BLaER1 (cell line): ENCODE measurements around the gene GABBR2.
A peak's percentile ranks its signal among the peaks of the same experiment; 100 is the strongest.

ENCODE experiments used
- H3K27ac ChIP-seq: shearing (Covaris generic); formaldehyde crosslinking; 2 replicates; pipeline ENCODE4 v1.8.1; 2022
- H3K27me3 ChIP-seq: shearing (Covaris generic); formaldehyde crosslinking; 2 replicates; pipeline ENCODE4 v1.8.1; 2022
- H3K36me3 ChIP-seq: shearing (Covaris generic); formaldehyde crosslinking; 2 replicates; pipeline ENCODE4 v1.8.1; 2022
- H3K4me1 ChIP-seq: shearing (Covaris generic); formaldehyde crosslinking; 2 replicates; pipeline ENCODE4 v1.8.1; 2022
- H3K4me2 ChIP-seq: shearing (Covaris generic); formaldehyde crosslinking; 2 replicates; pipeline ENCODE4 v1.8.1; 2022
- H3K4me3 ChIP-seq: shearing (Covaris generic); formaldehyde crosslinking; 2 replicates; pipeline ENCODE4 v1.8.1; 2022
- H3K9ac ChIP-seq: shearing (Covaris generic); formaldehyde crosslinking; 2 replicates; pipeline ENCODE4 v1.8.1; 2022
- H3K9me3 ChIP-seq: shearing (Covaris generic); formaldehyde crosslinking; 2 replicates; pipeline ENCODE4 v1.8.1; 2022
- H4K20me1 ChIP-seq: shearing (Covaris generic); formaldehyde crosslinking; 2 replicates; pipeline ENCODE4 v1.8.1; 2022
- Cebpa-rat ChIP-seq: shearing (Covaris generic); IDR thresholded peaks from 2 replicates; pipeline ENCODE4 v1.8.1; 2022

The GABBR2 gene

GRCh38 chr9:98707166-98708102, 1.3 kb downstream of the GABBR2 start:
- no peaks in the 10 kb centered on the region for H3K36me3 ChIP-seq
- H3K4me2 ChIP-seq, result peak overlapping the region; percentile 97
- peaks cover 3% of the 10 kb centered on the region; the same call in 1 of the 2 replicates for H3K9me3 ChIP-seq
- H3K4me1 ChIP-seq, result peaks cover 24% of the 10 kb centered on the region
- peaks cover 62% of the 10 kb centered on the region for H3K27me3 ChIP-seq
- H4K20me1 ChIP-seq, result peaks cover 21% of the 10 kb centered on the region; the same call in 1 of the 2 replicates
- H3K27ac ChIP-seq, result no peak overlapping the region
- no peak overlapping the region for H3K9ac ChIP-seq
- H3K4me3 ChIP-seq, result peak overlapping the region; percentile 58
- no peak for TF ChIP-seq Cebpa-rat

- Histone ChIP-seq H3K27ac (no peak overlapping the region), H3K4me2 (peak overlapping the region; percentile 97), H3K9ac (no peak overlapping the region), H3K4me3 (peak overlapping the region; percentile 58), H4K20me1 (peaks cover 21% of the 10 kb centered on the region; the same call in 1 of the 2 replicates), H3K9me3 (peaks cover 3% of the 10 kb centered on the region; the same call in 1 of the 2 replicates), H3K4me1 (peaks cover 24% of the 10 kb centered on the region), H3K27me3 (peaks cover 61% of the 10 kb centered on the region), H3K36me3 (no peaks in the 10 kb centered on the region)
- TF ChIP-seq Cebpa-rat, result no peak
These were observed 2.0 kb downstream of the GABBR2 start for GRCh38 chr9:98706651-98707165.

GRCh38 chr9:98702835-98703380, 5.8 kb downstream of the GABBR2 start:
- Histone ChIP-seq H4K20me1 (peaks cover 13% of the 10 kb centered on the region; the same call in 1 of the 2 replicates), H3K4me2 (no peak overlapping the region), H3K36me3 (no peaks in the 10 kb centered on the region)

GRCh38 chr9:98702340-98702739, 6.4 kb downstream of the GABBR2 start:
- TF ChIP-seq Cebpa-rat, result no peak

More at GRCh38 chr9:98702835-98703380, 5.8 kb downstream of the GABBR2 start:
- no peak overlapping the region for H3K27ac ChIP-seq
- TF ChIP-seq Cebpa-rat, result no peak
- H3K9ac ChIP-seq, result no peak overlapping the region
- H3K4me1 ChIP-seq, result peaks cover 18% of the 10 kb centered on the region
- no peaks in the 10 kb centered on the region for H3K9me3 ChIP-seq
- no peak overlapping the region for H3K4me3 ChIP-seq
- H3K27me3 ChIP-seq, result peaks cover 24% of the 10 kb centered on the region

GRCh38 chr9:98701576-98701975, 7.2 kb downstream of the GABBR2 start:
- Histone ChIP-seq H3K4me2 (no peak overlapping the region), H3K9me3 (no peaks in the 10 kb centered on the region)
- no peak for TF ChIP-seq Cebpa-rat

More at GRCh38 chr9:98702340-98702739, 6.4 kb downstream of the GABBR2 start:
- Histone ChIP-seq H3K4me3 (no peak overlapping the region), H3K27me3 (peaks cover 19% of the 10 kb centered on the region), H3K27ac (no peak overlapping the region), H3K9ac (no peak overlapping the region), H3K9me3 (no peaks in the 10 kb centered on the region), H3K4me2 (no peak overlapping the region), H3K36me3 (no peaks in the 10 kb centered on the region), H4K20me1 (peaks cover 7% of the 10 kb centered on the region; the same call in 1 of the 2 replicates), H3K4me1 (peaks cover 12% of the 10 kb centered on the region)

GRCh38 chr9:98700801-98701200, 7.9 kb downstream of the GABBR2 start:
- Histone ChIP-seq H3K4me3 (no peak overlapping the region), H4K20me1 (no peaks in the 10 kb centered on the region), H3K4me2 (no peak overlapping the region), H3K9me3 (no peaks in the 10 kb centered on the region), H3K36me3 (no peaks in the 10 kb centered on the region), H3K27me3 (peaks cover 3% of the 10 kb centered on the region; the same call in 1 of the 2 replicates), H3K4me1 (no peaks in the 10 kb centered on the region), H3K27ac (no peak overlapping the region), H3K9ac (no peak overlapping the region)
- no peak for TF ChIP-seq Cebpa-rat

More at GRCh38 chr9:98701576-98701975, 7.2 kb downstream of the GABBR2 start:
- H3K4me1 ChIP-seq, result peaks cover 5% of the 10 kb centered on the region
- H3K9ac ChIP-seq, result no peak overlapping the region
- H3K27me3 ChIP-seq, result peaks cover 11% of the 10 kb centered on the region
- no peak overlapping the region for H3K27ac ChIP-seq
- no peak overlapping the region for H3K4me3 ChIP-seq
- no peaks in the 10 kb centered on the region for H4K20me1 ChIP-seq
- H3K36me3 ChIP-seq, result no peaks in the 10 kb centered on the region

GRCh38 chr9:98698856-98699255, 9.9 kb downstream of the GABBR2 start:
- H3K9ac ChIP-seq, result no peak overlapping the region
- no peaks in the 10 kb centered on the region for H3K9me3 ChIP-seq
- H3K4me3 ChIP-seq, result no peak overlapping the region
- no peaks in the 10 kb centered on the region for H3K27me3 ChIP-seq
- no peak overlapping the region for H3K4me2 ChIP-seq
- H4K20me1 ChIP-seq, result no peaks in the 10 kb centered on the region
- no peak overlapping the region for H3K27ac ChIP-seq
- no peaks in the 10 kb centered on the region for H3K36me3 ChIP-seq
- no peak for TF ChIP-seq Cebpa-rat
- no peaks in the 10 kb centered on the region for H3K4me1 ChIP-seq

GRCh38 chr9:98694943-98695342, 13.8 kb downstream of the GABBR2 start:
- Histone ChIP-seq H4K20me1 (no peaks in the 10 kb centered on the region), H3K27me3 (no peaks in the 10 kb centered on the region), H3K4me1 (no peaks in the 10 kb centered on the region), H3K4me3 (no peak overlapping the region), H3K27ac (no peak overlapping the region), H3K4me2 (no peak overlapping the region), H3K36me3 (no peaks in the 10 kb centered on the region), H3K9ac (no peak overlapping the region), H3K9me3 (no peaks in the 10 kb centered on the region)
- TF ChIP-seq Cebpa-rat, result no peak

GRCh38 chr9:98692392-98692791, 16.3 kb downstream of the GABBR2 start:
- no peak overlapping the region for H3K9ac ChIP-seq

GRCh38 chr9:98691890-98692289, 16.8 kb downstream of the GABBR2 start:
- Histone ChIP-seq H4K20me1 (no peaks in the 10 kb centered on the region), H3K9me3 (no peaks in the 10 kb centered on the region), H3K4me1 (no peaks in the 10 kb centered on the region), H3K4me2 (no peak overlapping the region), H3K27ac (no peak overlapping the region), H3K36me3 (no peaks in the 10 kb centered on the region), H3K9ac (no peak overlapping the region), H3K4me3 (no peak overlapping the region), H3K27me3 (no peaks in the 10 kb centered on the region)
- no peak for TF ChIP-seq Cebpa-rat

More at GRCh38 chr9:98692392-98692791, 16.3 kb downstream of the GABBR2 start:
- Histone ChIP-seq H3K4me2 (no peak overlapping the region), H3K4me1 (no peaks in the 10 kb centered on the region), H3K27me3 (no peaks in the 10 kb centered on the region), H3K9me3 (no peaks in the 10 kb centered on the region), H4K20me1 (no peaks in the 10 kb centered on the region), H3K4me3 (no peak overlapping the region), H3K36me3 (no peaks in the 10 kb centered on the region), H3K27ac (no peak overlapping the region)
- no peak for TF ChIP-seq Cebpa-rat
